NT2/D1 (cell line): Measurements from ENCODE around the gene DENND4B.

Experiments used
- SUZ12 ChIP-seq: IDR thresholded peaks from 2 replicates; pipeline ENCODE4 v1.6.1; 2011; ENCODE audit not compliant: insufficient read length, insufficient read depth; ENCODE audit errors: extremely low read depth
- YY1 ChIP-seq: IDR thresholded peaks from 2 replicates; pipeline ENCODE4 v1.6.1; 2011; ENCODE audit not compliant: insufficient read length, insufficient read depth
- ZNF274 ChIP-seq: IDR thresholded peaks from 2 replicates; pipeline ENCODE4 v1.6.1; 2011; ENCODE audit warnings: mild to moderate bottlenecking, low read depth, low read length

DNA sequence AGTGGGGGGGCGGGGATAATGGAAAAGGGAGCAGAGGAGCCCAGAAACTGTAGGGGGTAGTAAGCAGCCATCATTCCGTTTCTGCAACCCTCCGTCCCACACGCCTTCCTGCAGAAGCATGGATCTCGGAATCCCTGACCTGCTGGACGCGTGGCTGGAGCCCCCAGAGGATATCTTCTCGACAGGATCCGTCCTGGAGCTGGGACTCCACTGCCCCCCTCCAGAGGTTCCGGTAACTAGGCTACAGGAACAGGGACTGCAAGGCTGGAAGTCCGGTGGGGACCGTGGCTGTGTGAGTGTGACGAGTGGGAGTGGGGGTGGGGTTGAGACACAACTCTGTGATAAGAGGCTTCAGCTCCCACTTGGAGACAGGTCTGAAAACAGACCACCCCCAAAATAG lies 21.9 kb upstream of the DENND4B start:
- TF ChIP-seq SUZ12 (no peak), ZNF274 (no peak), YY1 (no peak)
